K562 (cell line): ENCODE results near the gene CHST14. TPM values are rescaled to one million over a fixed set of nuclear protein-coding genes. Genes with fewer than 3 reads are reported as not detected.

ENCODE experiments used
- ATAC-seq: fragments of 200-7000 bp; cut with Tn5 transposase; 3 replicates; pipeline ENCODE4 v1.9.1; 2020; ENCODE audit warnings: moderate library complexity
- BruUV-seq: library from RNA; stranded (reverse); fragments of 400-500 nt; replicated peaks from 2 replicates; lab custom pipeline; 2021; lab: Mats Ljungman, UMichigan
- CTCF ChIA-PET: fragments of 300-600 bp; formaldehyde crosslinking; extraction: SDS; loops from one replicate; lab custom pipeline; 2021; ENCODE audit warnings: low intra/inter-chr PET ratio; lab: Yijun Ruan, JAX
- POLR2A ChIA-PET: fragments of 300-600, 350-650 bp; sonication (Branson Sonifier 250); formaldehyde crosslinking; extraction: SDS; loops from one replicate; lab custom pipeline; 2021; ENCODE audit warnings: antibody characterized with exemption, inconsistent platforms; lab: Yijun Ruan, JAX
- DNase-seq, 4 experiments: peaks; one replicate each; pipeline versions ENCODE4 v3.0.0 to v3.0.0-alpha.2; 2011 to 2018; ENCODE audit warnings: low spot score in 3 of 4, mixed read lengths in 3 of 4; ENCODE audit errors: extremely low read depth in 1 of 4
- FAIRE-seq: peaks from 2 replicates; lab custom pipeline; 2011; peaks lifted over from hg19 to GRCh38; lab: Jason Lieb, UNC
- H2AFZ ChIP-seq: 2 replicates; pipeline ENCODE4 v1.6.0; 2011; ENCODE audit warnings: low read depth, low read length, control low read depth, inconsistent platforms
- H3K27ac ChIP-seq: fragments of 200-600 bp; 3 replicates; pipeline ENCODE4 v1.8.0; 2011; ENCODE audit warnings: low read depth, mild to moderate bottlenecking, control low read depth, inconsistent platforms, low read length, moderate library complexity, mixed read lengths; ENCODE audit errors: extremely low read depth
- H3K27me3 ChIP-seq, 2 experiments: fragments of 300-600 bp in 1 of 2; 2 replicates in 1 of 2; 3 replicates in 1 of 2; pipeline versions ENCODE4 v1.6.0 to v1.8.0; 2011; ENCODE audit warnings: inconsistent platforms in 2 of 2, low read length in 2 of 2, mild to moderate bottlenecking in 1 of 2, mixed read lengths in 1 of 2, moderate library complexity in 1 of 2; ENCODE audit not compliant: control insufficient read depth in 2 of 2, insufficient read depth in 2 of 2
- H3K36me3 ChIP-seq: fragments of 300-600 bp; 3 replicates; pipeline ENCODE4 v1.8.0; 2011; ENCODE audit warnings: mild to moderate bottlenecking, low read length, inconsistent platforms; ENCODE audit not compliant: control insufficient read depth, insufficient read depth
- H3K4me1 ChIP-seq, 2 experiments: fragments of 200-600 bp in 1 of 2; replicated peaks in 1 of 2; 2 replicates in 1 of 2; 3 replicates in 1 of 2; pipeline versions ENCODE4 v1.5.1 to v1.8.0; 2011; ENCODE audit warnings: inconsistent platforms in 2 of 2, low read length in 2 of 2, mild to moderate bottlenecking in 1 of 2, mixed read lengths in 1 of 2, moderate library complexity in 1 of 2; ENCODE audit not compliant: control insufficient read depth in 2 of 2, insufficient read depth in 2 of 2
- H3K4me2 ChIP-seq: 2 replicates; pipeline ENCODE4 v1.6.1; 2011; ENCODE audit warnings: low read length, control low read depth, inconsistent platforms, mixed read lengths; ENCODE audit not compliant: insufficient read depth
- H3K4me3 ChIP-seq: fragments of 200-600 bp; sonication (generic), shearing (Covaris generic); 2 replicates; pipeline ENCODE4 v1.5.1; 2016; ENCODE audit warnings: control low read depth, inconsistent platforms
- H3K79me2 ChIP-seq: fragments of 200-600 bp; 3 replicates; pipeline ENCODE4 v1.8.0; 2011; ENCODE audit warnings: low read length, inconsistent platforms; ENCODE audit not compliant: control insufficient read depth, insufficient read depth
- H3K9ac ChIP-seq, 2 experiments: 2 replicates each; pipeline versions ENCODE4 v1.6.0 to v1.6.1; 2011; ENCODE audit warnings: low read depth in 2 of 2, low read length in 2 of 2, control low read depth in 1 of 2, inconsistent platforms in 1 of 2, mild to moderate bottlenecking in 1 of 2, mixed read lengths in 1 of 2; ENCODE audit not compliant: insufficient read depth in 1 of 2
- H3K9me1 ChIP-seq: one replicate; pipeline ENCODE4 v1.6.0; 2011; ENCODE audit warnings: inconsistent platforms, mild to moderate bottlenecking, low read length, moderate library complexity; ENCODE audit not compliant: control insufficient read depth, insufficient read depth
- H3K9me3 ChIP-seq: replicated peaks from 2 replicates; pipeline ENCODE4 v1.5.1; 2011; ENCODE audit warnings: low read depth, low read length, inconsistent platforms; ENCODE audit not compliant: control insufficient read depth, insufficient read depth
- H4K20me1 ChIP-seq: replicated peaks from 2 replicates; pipeline ENCODE4 v1.6.1; 2011; ENCODE audit warnings: low read length, inconsistent platforms, mixed read lengths; ENCODE audit not compliant: control insufficient read depth, insufficient read depth
- SLC30A9 ChIP-seq: fragments of 250-450 bp; sonication (Bioruptor Pico); IDR thresholded peaks from 2 replicates; pipeline ENCODE4 v1.8.0; 2022; ENCODE audit warnings: mild to moderate bottlenecking, moderate library complexity
- ZNF146 ChIP-seq: IDR thresholded peaks from one replicate; pipeline ENCODE4 v1.6.1; 2018; ENCODE audit warnings: missing compliant biosample characterization; ENCODE audit not compliant: unreplicated experiment
- WGBS: fragments of 100-300 bp; shearing (Covaris generic); methylation state at CpG from one replicate; pipeline ENCODE4 v1.1.6; 2016; ENCODE audit warnings: low coverage, mixed read lengths; ENCODE audit not compliant: insufficient coverage; ENCODE audit errors: missing lambda C conversion rate; 5-methylcytosine and 5-hydroxymethylcytosine counted together
- in situ Hi-C: fragments of 300-500 bp; cut with MboI; formaldehyde crosslinking; loops from 4 replicates; pipeline ENCODE4 v1.15.0; 2018; ENCODE audit warnings: inconsistent platforms, mixed read lengths
- intact Hi-C: fragments of 100-400 bp; cut with micrococcal nuclease; formaldehyde crosslinking; loops from 2 replicates; pipeline ENCODE4 v1.14.2; 2022
- polyA plus RNA-seq, 8 experiments: library from polyadenylated mRNA; depleted of rRNA in 4 of 8; stranded (reverse) in 5 of 8; unstranded in 3 of 8; fragments of >200 nt; fragmentation: Nextera tagmentation in 2 of 8; fragmentation: Illumina TruSeq in 1 of 8; extraction: Ambion mirVana in 2 of 8; extraction: Trizol in 1 of 8; gene quantifications; 2 replicates each; pipeline versions ENCODE4 v1.2.1 to v1.2.3, GENCODE V29; 2011 to 2014; ENCODE audit warnings: inconsistent platforms in 1 of 8, missing spikeins in 1 of 8
- total RNA-seq, 7 experiments: library from RNA; depleted of rRNA in 6 of 7; stranded (reverse); fragments of >200 nt in 6 of 7; fragmentation: Illumina TruSeq in 2 of 7; extraction: Trizol in 2 of 7; gene quantifications; 2 replicates each; pipeline versions ENCODE4 v1.2.1 to v1.2.3, GENCODE V29; 2011 to 2021; ENCODE audit warnings: low replicate concordance in 1 of 7
- TF ChIP-seq, protein P1 (sequence below), 2 experiments: fragments of 450-650 bp; IDR thresholded peaks; 2 replicates each; pipeline ENCODE4 v1.6.1; 2018; ENCODE audit warnings: mild to moderate bottlenecking in 2 of 2, low read depth in 1 of 2; ENCODE audit not compliant: partially characterized antibody in 2 of 2

CHST14 gene
- total and polyA plus RNA-seq, 9 of the 15 experiments (the other 6 are each of a cell fraction or from before 2014, with no cell fraction given): 1.6 to 12.1 (median 4.5) TPM

DNA sequence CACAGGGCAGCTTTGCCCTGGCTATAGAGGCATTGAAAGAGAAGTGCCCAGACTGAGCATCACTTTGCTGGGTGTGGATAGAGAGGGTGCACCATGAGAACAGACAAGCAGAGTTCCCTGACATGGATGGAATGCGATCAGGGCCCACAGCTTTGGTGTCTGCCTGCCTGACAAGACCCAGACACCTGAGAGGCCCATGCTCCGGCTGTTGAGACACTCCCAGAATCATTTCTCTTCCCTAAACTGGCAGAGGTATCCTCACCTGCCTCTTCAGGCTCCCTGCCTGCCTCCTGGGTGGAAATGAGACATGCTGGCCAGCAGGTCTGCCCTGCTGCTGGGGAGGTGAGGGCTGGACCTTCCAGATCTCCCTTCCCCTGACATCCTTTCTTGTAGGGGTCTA lies 10.4 kb upstream of the CHST14 start:
- Histone ChIP-seq H3K9me1 (peaks cover 3% of the 10 kb centered on the region), H3K27ac (no peak overlapping the region), H3K4me2 (no peak overlapping the region)
- no peak for DNase-seq
- POLR2A ChIA-PET: interaction anchor here (0.6 to 1.2 kb wide), 2 partner anchors 10 to 21 kb away, joined by 3 read pairs; partner anchors contain the start of gene CHST14
- TF ChIP-seq, protein P1, sequence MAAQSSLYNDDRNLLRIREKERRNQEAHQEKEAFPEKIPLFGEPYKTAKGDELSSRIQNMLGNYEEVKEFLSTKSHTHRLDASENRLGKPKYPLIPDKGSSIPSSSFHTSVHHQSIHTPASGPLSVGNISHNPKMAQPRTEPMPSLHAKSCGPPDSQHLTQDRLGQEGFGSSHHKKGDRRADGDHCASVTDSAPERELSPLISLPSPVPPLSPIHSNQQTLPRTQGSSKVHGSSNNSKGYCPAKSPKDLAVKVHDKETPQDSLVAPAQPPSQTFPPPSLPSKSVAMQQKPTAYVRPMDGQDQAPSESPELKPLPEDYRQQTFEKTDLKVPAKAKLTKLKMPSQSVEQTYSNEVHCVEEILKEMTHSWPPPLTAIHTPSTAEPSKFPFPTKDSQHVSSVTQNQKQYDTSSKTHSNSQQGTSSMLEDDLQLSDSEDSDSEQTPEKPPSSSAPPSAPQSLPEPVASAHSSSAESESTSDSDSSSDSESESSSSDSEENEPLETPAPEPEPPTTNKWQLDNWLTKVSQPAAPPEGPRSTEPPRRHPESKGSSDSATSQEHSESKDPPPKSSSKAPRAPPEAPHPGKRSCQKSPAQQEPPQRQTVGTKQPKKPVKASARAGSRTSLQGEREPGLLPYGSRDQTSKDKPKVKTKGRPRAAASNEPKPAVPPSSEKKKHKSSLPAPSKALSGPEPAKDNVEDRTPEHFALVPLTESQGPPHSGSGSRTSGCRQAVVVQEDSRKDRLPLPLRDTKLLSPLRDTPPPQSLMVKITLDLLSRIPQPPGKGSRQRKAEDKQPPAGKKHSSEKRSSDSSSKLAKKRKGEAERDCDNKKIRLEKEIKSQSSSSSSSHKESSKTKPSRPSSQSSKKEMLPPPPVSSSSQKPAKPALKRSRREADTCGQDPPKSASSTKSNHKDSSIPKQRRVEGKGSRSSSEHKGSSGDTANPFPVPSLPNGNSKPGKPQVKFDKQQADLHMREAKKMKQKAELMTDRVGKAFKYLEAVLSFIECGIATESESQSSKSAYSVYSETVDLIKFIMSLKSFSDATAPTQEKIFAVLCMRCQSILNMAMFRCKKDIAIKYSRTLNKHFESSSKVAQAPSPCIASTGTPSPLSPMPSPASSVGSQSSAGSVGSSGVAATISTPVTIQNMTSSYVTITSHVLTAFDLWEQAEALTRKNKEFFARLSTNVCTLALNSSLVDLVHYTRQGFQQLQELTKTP (IDR thresholded peaks at IDR 0.05; ENCODE audit: low read depth in 1 of 2, partially characterized antibody in 2 of 2): no peak
- TF ChIP-seq SLC30A9 (CRISPR knock-in tag) (no peak), ZNF146 (CRISPR knock-in tag) (no peak)
- TF ChIP-seq, all 486 proteins: peak for 0
- Histone ChIP-seq H3K79me2 (peaks cover 37% of the 10 kb centered on the region), H3K27me3 (no peaks in the 10 kb centered on the region), H3K9ac (0 out of 4 replicates have a peak overlapping the region, but pooled peaks of 1 of the 2 experiments have one; percentile 4), H4K20me1 (peaks cover 37% of the 10 kb centered on the region), H3K36me3 (peaks cover 72% of the 10 kb centered on the region; the same call in 2 of the 3 replicates), H3K4me3 (no peak overlapping the region), H3K9me3 (no peaks in the 10 kb centered on the region), H2AFZ (no peak overlapping the region), H3K4me1 (peaks cover 2 to 19% of the 10 kb centered on the region in 2 experiments; a peak in 4 of 5 replicates)
- intact Hi-C loops: no loop called here
- ATAC-seq (no peak), FAIRE-seq (no peak)
- in situ Hi-C loops: no loop called here
- no TSS peak for BruUV-seq
- CTCF ChIA-PET: no interaction called here
- 94% methylated on average over 2 of the region's 2 CpGs for WGBS
